ENCODE results near the gene CCDC82.

DNA sequence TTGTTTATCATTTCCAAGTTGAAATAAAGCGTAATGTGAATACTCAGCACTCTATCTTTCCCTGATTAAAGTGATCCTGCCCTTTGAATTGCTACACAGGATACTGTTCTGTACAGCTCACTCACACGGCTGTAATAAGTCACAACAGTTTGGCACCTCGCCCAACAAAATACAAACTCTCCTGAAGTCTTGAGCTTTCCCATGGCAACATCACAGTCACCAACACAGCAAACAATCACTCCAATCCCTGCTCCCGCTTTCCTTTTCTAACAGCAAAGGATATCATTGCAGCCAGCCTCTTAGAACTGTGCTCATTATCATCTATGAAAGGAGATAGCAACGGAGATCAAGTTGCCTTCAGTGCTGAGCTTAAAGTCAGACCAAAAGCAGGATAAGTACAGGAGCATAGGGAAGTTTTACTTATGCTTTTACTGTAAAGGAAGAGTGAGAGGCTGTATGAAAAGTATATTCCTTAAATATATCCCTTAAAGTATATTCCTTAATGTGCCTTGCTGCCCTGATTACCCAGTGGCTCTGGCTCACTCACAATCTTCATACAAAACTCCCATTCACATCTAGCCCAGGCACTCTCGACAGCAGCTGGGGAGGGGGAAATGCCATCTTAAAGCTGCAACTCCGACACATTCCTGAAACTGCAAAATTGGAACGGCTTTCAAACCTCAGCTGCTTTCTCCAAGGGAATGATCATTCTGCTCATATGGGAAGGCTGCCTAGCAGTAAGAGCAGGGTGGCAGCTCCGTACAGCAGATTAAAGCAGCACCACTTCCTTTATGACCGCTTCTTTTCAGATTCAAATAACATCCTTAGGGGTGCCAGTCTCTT is 82.6 kb downstream of the CCDC82 start:
- TF ChIP-seq CTCF (IDR thresholded peaks at IDR 0.05), result no peak
- TF ChIP-seq EZH2 (IDR thresholded peaks at IDR 0.05; ENCODE audit: borderline replicate concordance, insufficient read depth, low read depth, low read length, poor library complexity, severe bottlenecking), result no peak

Data from B cell (primary cell).